NCI-H1417 (cell line): ENCODE measurements around the gene PCDHA1.
"Not testable (repeated sequence)": the region's sequence is repeated elsewhere in the genome, so short reads cannot be mapped to it uniquely, and the experiment has no call there.

ENCODE experiments used
- DNase-seq, 3 experiments: peaks; one replicate each; lab custom pipeline; 2025; lab: John Stamatoyannopoulos, UW

PCDHA1 gene

DNA sequence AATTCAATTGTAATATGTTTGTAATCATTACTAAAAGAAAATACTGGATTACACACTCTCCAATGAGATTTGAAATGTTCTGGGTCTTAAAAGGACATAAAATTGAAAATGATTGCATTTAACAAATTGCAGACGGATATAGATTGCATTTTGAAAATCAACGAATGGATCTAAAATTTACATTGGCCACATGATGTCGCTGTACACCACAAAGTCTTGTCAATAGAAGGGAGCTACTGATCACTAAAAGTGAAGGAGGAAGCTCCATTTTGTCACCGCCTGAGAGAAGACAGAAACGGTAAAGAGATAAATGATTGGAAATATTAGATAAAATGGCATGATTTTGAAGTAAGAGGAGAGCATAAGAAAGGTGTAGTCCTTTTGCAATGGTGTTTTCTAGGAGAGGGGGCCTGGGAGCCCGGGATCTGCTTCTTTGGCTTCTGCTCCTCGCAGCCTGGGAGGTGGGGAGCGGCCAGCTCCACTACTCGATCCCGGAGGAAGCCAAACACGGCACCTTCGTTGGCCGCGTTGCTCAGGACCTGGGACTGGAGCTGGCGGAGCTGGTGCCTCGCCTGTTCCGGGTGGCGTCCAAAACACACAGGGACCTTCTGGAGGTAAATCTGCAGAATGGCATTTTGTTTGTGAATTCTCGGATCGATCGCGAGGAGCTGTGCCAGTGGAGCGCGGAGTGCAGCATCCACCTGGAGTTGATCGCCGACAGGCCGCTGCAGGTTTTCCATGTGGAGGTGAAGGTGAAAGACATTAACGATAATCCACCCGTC is at the start of gene PCDHA1:
Gene PCDHA1 (plus strand): TSS at position 236 of the 782 bp plus-strand sequence.
- DNase-seq = peak in 2 of 3 experiments; percentile 0 to 14

DNA sequence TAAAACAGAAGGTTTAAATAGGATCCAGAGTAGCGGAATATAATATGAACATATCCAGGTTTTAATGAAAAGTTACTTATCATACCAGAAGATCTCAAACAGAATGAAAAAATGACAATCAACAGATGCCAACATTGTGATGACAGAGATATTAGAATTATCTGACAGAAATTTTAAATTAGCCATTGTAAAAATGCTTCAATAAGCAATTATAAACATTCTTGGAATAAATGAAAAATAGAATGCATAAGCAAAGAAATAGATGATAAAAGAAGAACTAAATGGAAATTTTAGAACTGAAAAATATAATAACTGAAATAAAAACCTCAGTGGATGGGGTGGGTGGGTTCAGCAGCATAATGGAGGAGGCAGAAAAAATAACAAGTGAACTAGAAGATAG is 48.5 kb upstream of the PCDHA1 start:
- no peak for DNase-seq

DNA sequence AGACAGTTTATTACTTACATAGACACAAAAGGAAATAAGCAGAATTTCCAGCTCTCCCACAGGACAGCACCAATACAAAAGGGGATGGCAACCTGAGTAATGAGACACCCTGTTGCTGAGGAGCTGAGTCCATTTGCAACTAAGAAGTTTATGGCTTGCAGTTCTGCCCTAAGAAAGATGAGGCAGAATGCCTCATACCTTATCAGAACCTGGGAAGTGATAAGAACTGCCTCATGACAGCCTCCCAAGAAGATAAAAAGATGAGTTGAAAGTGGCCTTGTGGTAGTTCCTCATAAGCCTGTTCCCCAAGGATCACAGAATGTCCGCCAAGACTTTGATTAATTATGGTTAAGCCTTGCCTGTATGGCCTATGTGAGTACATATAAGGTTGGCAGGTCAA is 44.0 kb upstream of the PCDHA1 start:
- DNase-seq = no peak

DNA sequence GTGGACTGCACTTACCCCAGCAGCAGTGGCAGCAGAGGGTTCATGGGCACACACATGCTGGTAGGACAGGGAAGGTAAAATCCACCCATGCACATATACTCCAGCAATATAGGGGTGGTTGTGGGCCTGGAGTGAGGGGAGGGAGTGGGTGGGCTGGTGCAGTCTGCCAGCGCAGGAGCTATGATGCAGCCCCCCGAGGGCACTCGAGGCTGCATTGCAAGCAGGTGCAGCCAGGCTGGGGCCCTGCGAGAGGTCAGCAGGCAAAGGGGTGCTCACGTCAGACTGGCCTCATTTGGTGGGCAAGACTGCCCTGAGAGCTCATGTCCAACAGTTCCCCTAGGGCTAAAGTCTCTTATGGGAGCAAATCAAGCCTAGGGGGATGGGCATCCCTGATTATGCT is 32.4 kb upstream of the PCDHA1 start:
- no peak for DNase-seq

DNA sequence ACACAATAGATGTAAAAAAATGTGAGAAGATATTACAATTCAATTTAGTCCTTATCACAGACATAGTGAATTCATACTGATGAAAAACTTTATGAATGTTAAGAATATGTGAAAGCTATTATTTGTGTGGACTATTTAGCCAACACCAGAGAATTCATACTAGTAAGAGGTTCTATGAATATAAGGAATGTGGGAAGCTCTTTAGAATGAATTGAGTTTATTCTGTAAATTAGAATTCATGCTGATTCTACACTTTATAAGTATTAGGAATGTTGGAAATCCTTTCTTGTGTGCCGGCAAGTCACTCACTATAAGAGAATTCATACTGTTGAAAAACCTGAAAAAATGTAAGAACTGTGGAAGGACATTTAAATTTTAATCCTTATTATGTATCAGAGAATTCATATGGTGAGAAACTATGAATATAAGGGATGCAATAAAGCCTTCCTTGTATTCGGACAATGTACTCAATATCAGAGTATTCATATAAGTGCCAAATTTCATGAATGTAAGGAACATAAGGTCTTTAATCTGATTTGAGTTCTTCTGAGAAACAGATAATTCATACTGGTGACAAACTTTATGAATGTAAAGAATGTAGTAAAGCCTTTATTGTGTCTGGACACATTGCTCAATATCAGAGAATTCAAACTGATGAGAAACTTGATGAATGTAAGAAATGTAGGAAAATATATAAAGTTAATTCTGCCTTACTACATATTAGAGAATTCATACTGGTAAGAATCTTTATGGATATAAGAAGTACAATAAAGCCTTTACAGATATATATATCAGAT is 21.6 kb upstream of the PCDHA1 start:
- no peak for DNase-seq

DNA sequence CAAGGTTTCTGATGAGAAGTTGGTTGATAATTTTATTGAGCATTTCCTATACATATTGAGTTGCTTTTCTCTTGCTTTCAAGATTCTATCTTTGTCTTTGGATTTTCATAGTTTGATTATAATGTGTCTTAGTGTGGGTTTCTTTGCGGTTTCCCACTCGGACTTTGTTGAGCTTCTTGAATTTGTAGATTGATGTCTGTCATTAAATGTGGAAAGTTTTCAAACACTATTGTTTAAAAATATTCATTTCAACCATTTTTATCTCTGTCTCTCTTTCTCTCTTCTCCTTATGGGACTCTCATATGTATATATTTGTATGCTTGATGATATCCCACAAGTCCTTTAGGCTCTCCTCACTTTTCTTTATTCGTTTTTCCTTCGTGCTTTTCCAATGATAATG is 18.5 kb upstream of the PCDHA1 start:
- DNase-seq = no peak

DNA sequence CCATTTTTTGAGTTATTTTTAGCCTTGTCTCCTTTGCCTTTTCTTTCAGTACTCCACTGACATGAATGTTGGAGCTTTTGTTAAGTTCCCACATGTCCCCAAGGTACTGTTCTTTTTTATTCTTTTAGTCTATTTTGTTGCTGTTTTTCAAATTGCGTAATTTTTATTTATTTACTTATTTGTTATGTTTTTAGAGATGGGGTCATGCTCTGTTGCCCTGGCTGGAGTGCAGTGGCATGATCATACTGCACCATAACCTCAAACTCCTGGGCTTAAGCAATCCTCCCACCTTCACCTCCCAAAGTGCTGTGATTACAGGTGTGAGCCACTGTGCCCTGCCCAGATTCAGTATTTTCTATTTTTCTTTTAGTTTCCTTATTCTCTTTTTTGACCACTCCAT is 5.4 kb upstream of the PCDHA1 start:
- no peak for DNase-seq

DNA sequence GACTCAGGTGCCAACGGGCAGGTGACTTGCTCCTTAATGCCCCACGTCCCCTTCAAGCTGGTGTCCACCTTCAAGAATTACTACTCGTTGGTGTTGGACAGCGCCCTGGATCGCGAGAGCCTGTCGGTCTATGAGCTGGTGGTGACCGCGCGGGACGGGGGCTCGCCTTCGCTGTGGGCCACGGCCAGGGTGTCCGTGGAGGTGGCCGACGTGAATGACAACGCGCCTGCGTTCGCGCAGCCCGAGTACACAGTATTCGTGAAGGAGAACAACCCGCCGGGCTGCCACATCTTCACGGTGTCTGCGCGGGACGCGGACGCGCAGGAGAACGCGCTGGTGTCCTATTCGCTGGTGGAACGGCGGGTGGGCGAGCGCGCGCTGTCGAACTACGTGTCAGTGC is 1.5 kb downstream of the PCDHA1 start:
- DNase-seq = not testable (repeated sequence)

DNA sequence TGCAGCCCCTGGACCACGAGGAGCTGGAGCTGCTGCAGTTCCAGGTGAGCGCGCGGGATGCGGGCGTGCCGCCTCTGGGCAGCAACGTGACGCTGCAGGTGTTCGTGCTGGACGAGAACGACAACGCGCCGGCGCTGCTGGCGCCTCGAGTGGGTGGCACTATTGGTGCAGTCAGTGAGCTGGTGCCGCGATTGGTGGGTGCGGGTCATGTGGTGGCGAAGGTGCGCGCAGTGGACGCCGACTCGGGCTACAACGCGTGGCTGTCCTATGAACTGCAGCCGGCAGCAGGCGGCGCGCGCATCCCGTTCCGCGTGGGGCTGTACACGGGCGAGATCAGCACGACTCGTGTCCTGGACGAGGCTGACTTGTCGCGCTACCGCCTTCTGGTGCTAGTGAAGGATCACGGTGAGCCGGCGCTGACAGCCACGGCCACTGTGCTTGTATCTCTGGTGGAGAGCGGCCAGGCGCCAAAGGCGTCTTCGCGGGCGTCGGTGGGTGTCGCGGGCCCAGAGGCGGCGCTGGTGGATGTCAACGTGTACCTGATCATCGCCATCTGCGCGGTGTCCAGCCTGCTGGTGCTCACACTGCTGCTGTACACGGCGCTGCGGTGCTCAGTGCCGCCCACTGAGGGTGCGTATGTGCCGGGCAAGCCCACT is 2.0 kb downstream of the PCDHA1 start:
- DNase-seq = not testable (repeated sequence)

DNA sequence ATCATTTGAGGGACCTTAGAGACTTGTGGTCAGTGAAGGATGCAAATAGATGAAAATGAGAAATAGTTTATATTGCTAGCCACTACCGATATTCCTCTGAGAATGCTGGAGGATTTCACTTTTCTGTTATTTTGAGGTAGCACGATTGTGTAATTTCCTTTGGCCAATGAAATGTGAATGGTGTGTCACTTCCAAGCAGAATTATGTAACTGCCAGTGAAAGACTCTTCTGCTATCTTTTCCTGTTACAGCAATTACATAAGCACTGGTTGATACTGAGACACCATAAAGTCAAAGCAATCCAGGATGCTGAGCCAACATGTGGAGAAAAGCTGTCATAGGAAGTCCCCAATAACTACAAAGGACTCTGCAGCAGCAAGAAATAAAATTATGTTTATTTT is 5.1 kb downstream of the PCDHA1 start:
- no peak for DNase-seq

DNA sequence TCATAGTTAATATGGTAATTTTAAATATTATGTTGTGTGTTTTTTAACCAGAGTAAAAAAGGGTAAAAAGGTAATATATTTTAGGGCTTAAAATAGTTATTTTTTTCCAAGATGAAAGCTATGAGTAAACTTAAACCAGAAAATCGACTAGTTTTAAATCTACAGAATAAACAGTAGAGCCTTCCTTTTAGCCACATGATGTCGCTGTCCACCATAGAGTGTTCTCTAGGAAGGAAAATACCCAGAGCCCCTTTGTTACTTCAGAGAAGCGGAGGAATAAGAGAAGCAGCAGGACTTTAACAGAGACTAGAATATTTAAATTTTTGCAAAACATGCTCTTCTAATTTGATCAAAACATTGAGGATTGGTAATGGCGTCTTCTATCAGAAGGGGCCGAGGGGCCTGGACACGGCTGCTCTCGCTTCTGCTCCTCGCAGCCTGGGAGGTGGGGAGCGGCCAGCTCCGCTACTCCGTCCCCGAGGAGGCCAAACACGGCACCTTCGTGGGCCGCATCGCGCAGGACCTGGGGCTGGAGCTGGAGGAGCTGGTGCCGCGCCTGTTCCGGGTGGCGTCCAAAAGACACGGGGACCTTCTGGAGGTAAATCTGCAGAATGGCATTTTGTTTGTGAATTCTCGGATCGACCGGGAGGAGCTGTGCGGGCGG is 8.8 kb downstream of the PCDHA1 start, which contains the start of gene PCDHA2:
Gene PCDHA2 (plus strand): TSS at position 258 of the 664 bp plus-strand sequence.
- DNase-seq = peak in 1 of 3 experiments; percentile 76

DNA sequence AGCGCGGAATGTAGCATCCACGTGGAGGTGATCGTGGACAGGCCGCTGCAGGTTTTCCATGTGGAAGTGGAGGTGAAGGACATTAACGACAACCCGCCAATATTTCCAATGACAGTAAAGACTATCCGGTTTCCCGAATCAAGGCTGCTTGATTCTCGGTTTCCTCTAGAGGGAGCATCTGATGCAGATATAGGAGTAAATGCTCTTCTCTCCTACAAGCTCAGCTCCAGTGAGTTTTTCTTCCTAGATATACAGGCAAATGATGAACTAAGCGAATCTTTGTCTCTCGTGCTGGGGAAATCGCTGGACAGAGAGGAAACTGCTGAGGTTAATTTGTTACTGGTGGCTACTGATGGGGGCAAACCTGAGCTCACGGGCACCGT is 9.3 kb downstream of the PCDHA1 start:
- DNase-seq = peak in 1 of 3 experiments; percentile 64

DNA sequence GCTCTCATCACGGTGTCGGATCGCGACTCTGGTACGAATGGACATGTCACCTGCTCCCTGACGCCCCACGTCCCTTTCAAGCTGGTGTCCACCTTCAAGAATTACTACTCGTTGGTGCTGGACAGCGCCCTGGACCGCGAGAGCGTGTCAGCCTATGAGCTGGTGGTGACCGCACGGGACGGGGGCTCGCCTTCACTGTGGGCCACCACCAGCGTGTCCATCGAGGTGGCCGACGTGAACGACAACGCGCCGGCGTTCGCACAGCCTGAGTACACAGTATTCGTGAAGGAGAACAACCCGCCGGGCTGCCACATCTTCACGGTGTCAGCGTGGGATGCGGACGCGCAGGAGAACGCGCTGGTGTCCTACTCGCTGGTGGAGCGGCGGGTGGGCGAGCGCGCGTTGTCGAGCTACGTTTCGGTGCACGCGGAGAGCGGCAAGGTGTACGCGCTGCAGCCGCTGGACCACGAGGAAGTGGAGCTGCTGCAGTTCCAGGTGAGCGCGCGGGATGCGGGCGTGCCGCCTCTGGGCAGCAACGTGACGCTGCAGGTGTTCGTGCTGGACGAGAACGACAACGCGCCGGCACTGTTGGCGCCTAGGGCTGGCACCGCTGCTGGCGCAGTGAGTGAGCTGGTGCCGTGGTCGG is 10.3 kb downstream of the PCDHA1 start:
- not testable (repeated sequence) for DNase-seq

DNA sequence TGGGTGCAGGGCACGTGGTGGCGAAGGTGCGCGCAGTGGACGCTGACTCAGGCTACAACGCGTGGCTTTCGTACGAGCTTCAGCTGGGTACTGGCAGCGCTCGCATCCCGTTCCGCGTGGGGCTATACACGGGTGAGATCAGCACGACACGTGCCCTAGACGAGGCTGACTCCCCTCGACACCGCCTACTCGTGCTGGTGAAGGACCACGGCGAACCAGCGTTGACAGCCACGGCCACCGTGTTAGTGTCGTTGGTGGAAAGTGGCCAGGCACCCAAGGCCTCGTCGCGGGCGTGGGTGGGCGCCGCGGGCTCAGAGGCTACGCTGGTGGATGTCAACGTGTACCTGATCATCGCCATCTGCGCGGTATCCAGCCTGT is 10.8 kb downstream of the PCDHA1 start:
- no peak for DNase-seq

DNA sequence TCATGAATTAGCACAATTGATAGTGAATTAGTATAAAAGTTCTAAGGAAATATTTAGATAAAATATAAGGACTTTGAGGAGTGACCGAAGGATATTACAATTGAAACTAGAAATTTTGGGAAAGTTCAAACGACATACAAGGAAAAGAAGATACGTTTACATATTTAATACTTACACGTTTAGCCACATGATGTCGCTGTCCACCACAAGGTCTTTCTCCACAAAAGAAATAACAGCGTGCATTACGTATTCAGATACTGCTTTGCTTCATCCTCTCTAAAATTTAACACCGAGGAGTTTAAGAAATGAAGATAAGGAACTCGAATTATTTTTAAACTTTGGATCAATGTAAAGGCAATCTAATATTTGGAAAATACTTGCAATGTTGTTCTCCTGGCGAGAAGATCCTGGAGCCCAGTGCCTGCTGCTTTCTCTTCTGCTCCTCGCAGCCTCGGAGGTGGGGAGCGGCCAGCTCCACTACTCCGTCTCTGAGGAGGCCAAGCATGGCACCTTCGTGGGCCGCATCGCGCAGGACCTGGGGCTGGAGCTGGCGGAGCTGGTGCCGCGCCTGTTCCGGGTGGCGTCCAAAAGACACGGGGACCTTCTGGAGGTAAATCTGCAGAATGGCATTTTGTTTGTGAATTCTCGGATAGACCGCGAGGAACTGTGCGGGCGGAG is 15.0 kb downstream of the PCDHA1 start, which contains the start of gene PCDHA3:
Gene PCDHA3 (plus strand): TSS at position 242 of the 678 bp plus-strand sequence.
- DNase-seq = no peak

DNA sequence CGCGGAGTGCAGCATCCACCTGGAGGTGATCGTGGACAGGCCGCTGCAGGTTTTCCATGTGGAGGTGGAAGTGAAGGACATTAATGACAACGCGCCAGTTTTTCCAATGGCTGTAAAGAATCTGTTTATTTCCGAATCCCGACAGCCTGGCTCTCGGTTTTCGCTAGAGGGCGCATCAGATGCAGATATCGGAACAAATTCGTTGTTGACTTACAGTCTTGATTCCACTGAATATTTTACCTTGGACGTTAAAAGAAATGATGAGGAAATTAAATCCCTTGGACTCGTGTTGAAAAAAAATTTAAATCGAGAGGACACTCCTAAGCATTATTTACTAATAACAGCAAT is 15.5 kb downstream of the PCDHA1 start:
- no peak for DNase-seq

DNA sequence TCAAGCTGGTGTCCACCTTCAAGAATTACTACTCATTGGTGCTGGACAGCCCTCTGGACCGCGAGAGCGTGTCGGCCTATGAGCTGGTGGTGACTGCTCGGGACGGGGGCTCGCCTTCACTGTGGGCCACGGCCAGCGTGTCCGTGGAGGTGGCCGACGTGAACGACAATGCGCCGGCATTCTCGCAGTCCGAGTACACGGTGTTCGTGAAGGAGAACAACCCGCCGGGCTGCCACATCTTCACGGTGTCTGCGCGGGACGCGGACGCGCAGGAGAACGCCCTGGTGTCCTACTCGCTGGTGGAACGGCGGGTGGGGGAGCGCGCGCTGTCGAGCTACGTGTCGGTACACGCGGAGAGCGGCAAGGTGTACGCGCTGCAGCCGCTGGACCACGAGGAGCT is 16.4 kb downstream of the PCDHA1 start:
- DNase-seq = not testable (repeated sequence)

DNA sequence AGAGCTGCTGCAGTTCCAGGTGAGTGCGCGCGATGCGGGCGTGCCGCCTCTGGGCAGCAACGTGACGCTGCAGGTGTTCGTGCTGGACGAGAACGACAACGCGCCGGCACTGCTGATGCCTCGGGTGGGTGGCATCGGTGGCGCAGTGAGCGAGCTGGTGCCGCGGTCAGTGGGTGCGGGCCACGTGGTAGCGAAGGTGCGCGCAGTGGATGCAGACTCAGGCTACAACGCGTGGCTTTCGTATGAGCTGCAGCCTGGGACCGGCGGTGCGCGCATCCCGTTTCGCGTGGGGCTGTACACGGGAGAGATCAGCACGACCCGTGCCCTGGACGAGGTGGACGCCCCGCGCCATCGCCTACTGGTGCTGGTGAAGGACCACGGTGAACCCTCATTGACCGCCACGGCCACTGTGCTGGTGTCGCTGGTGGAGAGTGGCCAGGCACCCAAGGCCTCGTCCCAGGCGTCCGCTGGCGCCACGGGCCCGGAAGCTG is 16.9 kb downstream of the PCDHA1 start:
- no peak for DNase-seq

DNA sequence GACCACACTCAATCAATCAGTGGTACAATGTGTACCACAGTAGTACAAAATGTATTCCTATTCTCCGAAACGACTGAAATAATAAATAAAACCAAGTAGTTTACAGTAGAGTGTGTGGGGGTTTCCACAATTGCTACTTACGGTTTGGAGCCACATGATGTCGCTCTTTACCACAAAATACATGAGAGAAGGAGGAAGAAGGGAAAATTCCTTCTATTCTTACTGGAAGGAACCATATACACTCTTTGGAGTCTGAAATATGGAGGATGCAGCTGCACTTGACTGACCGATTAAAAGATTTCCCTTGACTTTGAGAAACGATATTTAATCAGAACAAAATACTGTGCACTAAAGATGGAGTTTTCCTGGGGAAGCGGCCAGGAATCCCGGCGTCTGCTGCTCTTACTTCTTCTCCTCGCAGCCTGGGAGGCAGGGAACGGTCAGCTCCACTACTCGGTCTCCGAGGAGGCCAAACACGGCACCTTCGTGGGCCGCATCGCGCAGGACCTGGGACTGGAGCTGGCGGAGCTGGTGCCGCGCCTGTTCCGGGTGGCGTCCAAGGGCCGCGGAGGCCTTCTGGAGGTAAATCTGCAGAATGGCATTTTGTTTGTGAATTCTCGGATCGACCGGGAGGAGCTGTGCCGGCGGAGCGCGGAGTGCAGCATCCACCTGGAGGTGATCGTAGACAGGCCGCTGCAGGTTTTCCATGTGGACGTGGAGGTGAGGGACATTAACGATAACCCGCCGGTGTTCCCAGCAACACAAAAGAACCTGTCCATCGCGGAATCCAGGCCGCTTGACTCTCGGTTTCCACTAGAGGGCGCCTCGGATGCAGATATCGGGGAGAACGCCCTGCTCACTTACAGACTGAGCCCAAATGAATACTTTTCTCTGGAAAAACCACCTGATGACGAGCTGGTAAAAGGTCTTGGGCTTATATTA is 21.2 kb downstream of the PCDHA1 start, which contains the start of gene PCDHA4:
Gene PCDHA4 (plus strand): TSS at position 235 of the 942 bp plus-strand sequence.
- DNase-seq = no peak
